ENCODE measurements around the gene TSEN54. TPM values are rescaled to one million over a fixed set of nuclear protein-coding genes. Genes with fewer than 3 reads are reported as not detected.

The TSEN54 gene
- total and polyA plus RNA-seq, 2 donors from 2014 or later = 25.8 to 33.8 TPM

- Histone ChIP-seq H3K27ac (ENCODE audit: low read depth in 2 of 2, low read length in 2 of 2) (no peak overlapping the region), H3K36me3 (ENCODE audit: control insufficient read depth in 2 of 3, insufficient read depth in 3 of 3, low read length in 3 of 3) (peaks cover 0 to 5% (median 0%) of the 10 kb centered on the region in 3 donors), H3K27me3 (ENCODE audit: control insufficient read depth, insufficient read depth, low read length) (no peaks in the 10 kb centered on the region), H3K9me3 (ENCODE audit: control insufficient read depth in 2 of 3, insufficient read depth in 1 of 3, low read length in 3 of 3) (no peaks in the 10 kb centered on the region), H3K4me3 (ENCODE audit: low read length in 3 of 3) (no peak overlapping the region), H3K9ac (ENCODE audit: low read length in 3 of 3) (no peak overlapping the region), H3K4me1 (ENCODE audit: control insufficient read depth in 2 of 3, insufficient read depth in 2 of 3, low read depth in 1 of 3, low read length in 3 of 3) (peaks cover 0 to 46% (median 10%) of the 10 kb centered on the region in 3 donors)
- DNase-seq (no peak), FAIRE-seq (no peak)
- TF ChIP-seq CTCF (IDR thresholded peaks at IDR 0.05; ENCODE audit: borderline replicate concordance, extremely low read depth, insufficient read depth) = no peak
- intact Hi-C loops (cut with DNase I) = no loop called here
Measured at GRCh38 chr17:75486151-75486550, 30.2 kb upstream of the TSEN54 start.

GRCh38 chr17:75486951-75487350, 29.4 kb upstream of the TSEN54 start:
- intact Hi-C loops (cut with DNase I) = no loop called here
- no peak overlapping the region for H3K4me3 ChIP-seq (ENCODE audit: low read length in 3 of 3)
- no peak overlapping the region for H3K9ac ChIP-seq (ENCODE audit: low read length in 3 of 3)
- FAIRE-seq (no peak), DNase-seq (no peak)
- H3K9me3 ChIP-seq (ENCODE audit: control insufficient read depth in 2 of 3, insufficient read depth in 1 of 3, low read length in 3 of 3) = no peaks in the 10 kb centered on the region
- H3K27me3 ChIP-seq (ENCODE audit: control insufficient read depth, insufficient read depth, low read length) = no peaks in the 10 kb centered on the region
- peaks cover 0 to 39% (median 10%) of the 10 kb centered on the region in 3 donors for H3K4me1 ChIP-seq (ENCODE audit: control insufficient read depth in 2 of 3, insufficient read depth in 2 of 3, low read depth in 1 of 3, low read length in 3 of 3)
- TF ChIP-seq CTCF (IDR thresholded peaks at IDR 0.05; ENCODE audit: borderline replicate concordance, extremely low read depth, insufficient read depth) = no peak
- peak overlapping the region in 1 of 2 donors; percentile 69 for H3K27ac ChIP-seq (ENCODE audit: low read depth in 2 of 2, low read length in 2 of 2)
- H3K36me3 ChIP-seq (ENCODE audit: control insufficient read depth in 2 of 3, insufficient read depth in 3 of 3, low read length in 3 of 3) = peaks cover 0 to 5% (median 0%) of the 10 kb centered on the region in 3 donors

DNA sequence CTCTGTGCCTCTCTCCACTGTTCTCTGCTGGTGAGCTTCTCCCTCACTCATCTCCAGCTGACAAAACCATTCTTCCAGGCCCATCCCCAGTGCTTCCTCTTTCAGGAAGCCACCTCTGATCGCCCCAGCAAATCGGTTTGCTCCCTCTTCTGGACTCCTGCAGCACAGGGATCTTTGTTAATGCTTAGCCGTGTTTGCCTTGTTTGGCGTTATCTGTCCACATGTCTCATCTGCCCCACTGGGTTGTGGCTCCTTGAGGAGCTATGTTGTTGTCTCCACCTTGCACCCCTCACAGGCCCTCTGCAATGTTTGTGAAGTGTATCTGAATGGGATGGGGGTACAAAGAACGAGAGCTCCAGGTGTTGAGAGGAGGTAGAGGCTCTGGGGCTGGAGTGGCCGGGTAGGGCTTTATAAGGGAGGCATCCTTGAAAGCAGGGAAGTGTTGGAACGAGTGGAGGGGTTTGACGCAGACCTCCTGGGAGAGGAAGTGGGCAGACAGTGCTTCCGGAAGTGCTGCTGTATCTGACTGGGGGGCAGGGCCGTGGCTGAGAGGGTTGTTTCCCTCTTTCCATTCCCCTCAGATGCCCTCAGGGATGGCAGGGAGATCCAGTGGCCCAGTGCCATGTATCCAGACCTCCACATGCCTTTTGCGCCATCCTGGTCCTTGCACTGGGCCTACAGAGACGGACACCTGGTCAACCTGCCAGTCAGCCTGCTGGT, 28.8 kb upstream of the TSEN54 start:
- Histone ChIP-seq H3K9ac (ENCODE audit: low read length in 3 of 3) (peak overlapping the region in 1 of 3 donors; percentile 56), H3K4me1 (ENCODE audit: control insufficient read depth in 2 of 3, insufficient read depth in 2 of 3, low read depth in 1 of 3, low read length in 3 of 3) (peaks cover 0 to 39% (median 10%) of the 10 kb centered on the region in 3 donors), H3K27me3 (ENCODE audit: control insufficient read depth, insufficient read depth, low read length) (no peaks in the 10 kb centered on the region), H3K4me3 (ENCODE audit: low read length in 3 of 3) (peak overlapping the region in 1 of 3 donors; percentile 16), H3K9me3 (ENCODE audit: control insufficient read depth in 2 of 3, insufficient read depth in 1 of 3, low read length in 3 of 3) (no peaks in the 10 kb centered on the region), H3K36me3 (ENCODE audit: control insufficient read depth in 2 of 3, insufficient read depth in 3 of 3, low read length in 3 of 3) (peaks cover 0 to 5% (median 3%) of the 10 kb centered on the region in 3 donors), H3K27ac (ENCODE audit: low read depth in 2 of 2, low read length in 2 of 2) (peak overlapping the region in 1 of 2 donors; percentile 69)
- no peak for TF ChIP-seq CTCF (IDR thresholded peaks at IDR 0.05; ENCODE audit: borderline replicate concordance, extremely low read depth, insufficient read depth)
- intact Hi-C loops (cut with DNase I) = no loop called here
- FAIRE-seq = no peak
- DNase-seq = no peak
